Mesendoderm (in vitro differentiated cells): Measurements from ENCODE around the gene PCDHA10.
A peak's percentile ranks its signal among the peaks of the same experiment; 100 is the strongest.
"Not testable (repeated sequence)": the region's sequence is repeated elsewhere in the genome, so short reads cannot be mapped to it uniquely, and the experiment has no call there.

ENCODE experiments used
- DNase-seq: peaks from one replicate; pipeline ENCODE4 v3.0.0; 2013
- H2AK5ac ChIP-seq: 2 replicates; pipeline ENCODE4 v1.6.1; 2013; ENCODE audit warnings: low read length, inconsistent platforms
- H2BK120ac ChIP-seq: 2 replicates; pipeline ENCODE4 v1.6.1; 2013; ENCODE audit warnings: low read depth, mild to moderate bottlenecking, low read length, moderate library complexity, mixed read lengths
- H2BK15ac ChIP-seq: replicated peaks from 2 replicates; pipeline ENCODE4 v1.6.1; 2013; ENCODE audit warnings: low read depth, mild to moderate bottlenecking, moderate library complexity
- H2BK5ac ChIP-seq: 2 replicates; pipeline ENCODE4 v1.6.1; 2013; ENCODE audit warnings: low read length, inconsistent platforms
- H3K18ac ChIP-seq: 2 replicates; pipeline ENCODE4 v1.6.1; 2013; ENCODE audit warnings: mild to moderate bottlenecking, low read length, mixed read lengths
- H3K23ac ChIP-seq: one replicate; pipeline ENCODE4 v1.6.1; 2013; ENCODE audit warnings: low read length
- H3K27ac ChIP-seq: 2 replicates; pipeline ENCODE4 v1.5.1; 2013; ENCODE audit warnings: low read depth, mild to moderate bottlenecking, inconsistent platforms, low read length, moderate library complexity
- H3K27me3 ChIP-seq: 2 replicates; pipeline ENCODE4 v1.6.1; 2013; ENCODE audit warnings: low read length, control low read depth, mild to moderate bottlenecking, inconsistent platforms; ENCODE audit not compliant: insufficient read depth, poor library complexity
- H3K36me3 ChIP-seq: 2 replicates; pipeline ENCODE4 v1.6.1; 2013; ENCODE audit warnings: low read length, inconsistent platforms; ENCODE audit not compliant: control insufficient read depth, insufficient read depth
- H3K4ac ChIP-seq: one replicate; pipeline ENCODE4 v1.6.1; 2013; ENCODE audit warnings: low read depth, mild to moderate bottlenecking, low read length, moderate library complexity
- H3K4me1 ChIP-seq: 2 replicates; pipeline ENCODE4 v1.6.1; 2013; ENCODE audit warnings: low read depth, low read length, inconsistent platforms; ENCODE audit not compliant: control insufficient read depth
- H3K4me2 ChIP-seq: 2 replicates; pipeline ENCODE4 v1.6.1; 2013; ENCODE audit warnings: low read length
- H3K4me3 ChIP-seq: 2 replicates; pipeline ENCODE4 v1.5.1; 2013; ENCODE audit warnings: mild to moderate bottlenecking, low read length
- H3K56ac ChIP-seq: one replicate; pipeline ENCODE4 v1.6.1; 2013; ENCODE audit warnings: low read length
- H3K79me1 ChIP-seq: 2 replicates; pipeline ENCODE4 v1.6.1; 2013; ENCODE audit warnings: low read length, inconsistent platforms
- H3K79me2 ChIP-seq: 2 replicates; pipeline ENCODE4 v1.6.1; 2013; ENCODE audit warnings: mild to moderate bottlenecking, low read length; ENCODE audit not compliant: control insufficient read depth, insufficient read depth
- H3K9ac ChIP-seq: 2 replicates; pipeline ENCODE4 v1.6.1; 2013; ENCODE audit warnings: low read length, inconsistent platforms
- H4K5ac ChIP-seq: one replicate; pipeline ENCODE4 v1.6.1; 2013; ENCODE audit warnings: low read length
- H4K8ac ChIP-seq: one replicate; pipeline ENCODE4 v1.6.1; 2013; ENCODE audit warnings: low read depth, mild to moderate bottlenecking, control low read depth, low read length, moderate library complexity
- WGBS: extraction: QIAGEN DNeasy Blood & Tissue Kit; methylation state at CpG from one replicate; pipeline ENCODE4 v1.1.7; 2013; ENCODE audit warnings: low lambda C conversion rate, missing lambda C conversion rate; ENCODE audit not compliant: insufficient coverage; ENCODE audit errors: extremely low coverage; 5-methylcytosine and 5-hydroxymethylcytosine counted together

Gene PCDHA10

DNA sequence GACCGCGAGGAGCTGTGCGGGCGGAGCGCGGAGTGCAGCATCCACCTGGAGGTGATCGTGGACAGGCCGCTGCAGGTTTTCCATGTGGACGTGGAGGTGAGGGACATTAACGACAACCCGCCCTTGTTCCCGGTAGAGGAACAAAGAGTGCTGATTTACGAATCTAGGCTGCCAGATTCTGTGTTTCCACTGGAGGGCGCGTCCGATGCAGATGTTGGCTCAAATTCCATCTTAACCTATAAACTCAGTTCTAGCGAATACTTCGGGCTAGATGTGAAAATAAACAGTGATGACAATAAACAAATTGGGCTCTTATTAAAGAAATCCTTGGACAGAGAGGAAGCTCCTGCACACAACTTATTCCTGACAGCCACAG lies 27.3 kb upstream of the PCDHA10 start:
- H3K4ac ChIP-seq: no peak overlapping the region
- H2BK120ac ChIP-seq: no peak overlapping the region
- peak overlapping the region; percentile 68 for H3K9ac ChIP-seq
- no peak overlapping the region for H4K5ac ChIP-seq
- no peak overlapping the region for H3K18ac ChIP-seq
- H3K4me3 ChIP-seq: no peak overlapping the region
- H3K4me2 ChIP-seq: no peak overlapping the region
- H3K27ac ChIP-seq: no peak overlapping the region
- peak overlapping the region; percentile 85 for H3K56ac ChIP-seq
- no peak overlapping the region for H2BK5ac ChIP-seq
- peak; percentile 50 for DNase-seq
- no peak overlapping the region for H3K23ac ChIP-seq
- no CpG with 5 or more reads among the region's 18 CpGs for WGBS
- no peaks in the 10 kb centered on the region for H3K79me1 ChIP-seq
- H4K8ac ChIP-seq: no peak overlapping the region
- no peaks in the 10 kb centered on the region for H3K27me3 ChIP-seq
- H3K36me3 ChIP-seq: no peaks in the 10 kb centered on the region
- no peak overlapping the region for H2BK15ac ChIP-seq
- H3K79me2 ChIP-seq: no peaks in the 10 kb centered on the region
- H2AK5ac ChIP-seq: no peak overlapping the region
- no peaks in the 10 kb centered on the region for H3K4me1 ChIP-seq

DNA sequence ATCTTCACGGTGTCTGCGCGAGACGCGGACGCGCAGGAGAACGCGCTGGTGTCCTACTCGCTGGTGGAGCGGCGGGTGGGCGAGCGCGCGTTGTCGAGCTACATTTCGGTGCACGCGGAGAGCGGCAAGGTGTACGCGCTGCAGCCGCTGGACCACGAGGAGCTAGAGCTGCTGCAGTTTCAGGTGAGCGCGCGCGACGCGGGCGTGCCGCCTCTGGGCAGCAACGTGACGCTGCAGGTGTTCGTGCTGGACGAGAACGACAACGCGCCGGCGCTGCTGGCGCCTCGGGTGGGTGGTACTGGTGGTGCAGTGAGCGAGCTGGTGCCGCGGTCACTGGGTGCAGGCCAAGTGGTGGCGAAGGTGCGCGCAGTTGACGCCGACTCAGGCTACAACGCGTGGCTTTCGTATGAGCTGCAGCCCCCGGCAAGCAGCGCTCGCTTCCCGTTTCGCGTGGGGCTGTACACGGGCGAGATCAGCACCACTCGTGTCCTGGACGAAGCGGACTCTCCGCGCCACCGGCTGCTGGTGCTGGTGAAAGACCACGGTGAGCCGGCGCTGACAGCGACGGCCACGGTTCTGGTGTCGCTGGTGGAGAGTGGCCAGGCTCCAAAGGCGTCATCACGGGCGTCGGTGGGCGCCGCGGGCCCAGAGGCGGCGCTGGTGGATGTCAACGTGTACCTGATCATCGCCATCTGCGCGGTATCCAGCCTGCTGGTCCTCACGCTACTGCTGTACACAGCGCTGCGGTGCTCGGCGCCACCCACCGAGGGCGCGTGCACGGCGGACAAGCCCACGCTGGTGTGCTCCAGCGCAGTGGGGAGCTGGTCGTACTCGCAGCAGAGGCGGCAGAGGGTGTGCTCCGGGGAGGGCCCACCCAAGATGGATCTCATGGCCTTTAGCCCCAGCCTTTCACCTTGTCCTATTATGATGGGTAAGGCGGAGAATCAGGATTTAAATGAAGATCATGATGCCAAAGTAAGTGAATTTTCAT lies 25.9 kb upstream of the PCDHA10 start:
- WGBS: no CpG with 5 or more reads among the region's 106 CpGs
- not testable (repeated sequence) for H3K18ac ChIP-seq, DNase-seq, H3K4me1 ChIP-seq, H3K79me2 ChIP-seq, H3K56ac ChIP-seq, H3K4me2 ChIP-seq, H2BK15ac ChIP-seq, H3K4me3 ChIP-seq, H2BK120ac ChIP-seq, H2AK5ac ChIP-seq, H3K27me3 ChIP-seq, H3K27ac ChIP-seq, H3K9ac ChIP-seq, H4K8ac ChIP-seq, H2BK5ac ChIP-seq, H4K5ac ChIP-seq, H3K23ac ChIP-seq, H3K4ac ChIP-seq, H3K79me1 ChIP-seq, H3K36me3 ChIP-seq

DNA sequence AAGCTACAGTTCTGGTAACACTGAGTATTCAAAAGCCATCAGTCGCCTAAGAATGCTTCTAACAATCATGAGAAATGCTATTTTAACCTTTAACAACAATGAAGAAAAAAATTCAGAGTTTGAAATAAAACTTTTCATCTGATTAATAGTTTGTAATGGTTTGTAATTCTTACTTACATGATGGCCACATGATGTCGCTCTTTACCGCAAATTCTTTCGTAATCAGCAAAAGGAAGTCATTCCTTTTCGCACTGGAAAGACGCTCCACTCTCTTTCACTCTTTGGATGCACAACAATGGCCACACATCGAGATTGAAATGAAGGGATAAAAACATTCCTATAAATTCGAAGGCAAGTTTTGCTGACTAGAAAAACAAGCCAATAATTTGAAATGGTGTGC lies 21.7 kb upstream of the PCDHA10 start, which contains the start of gene PCDHA7:
Gene PCDHA7 (plus strand): TSS at position 277 of the 400 bp plus-strand sequence. CDS start 115 bp downstream, at position 392.
- Histone ChIP-seq H2BK120ac (no peak within 1 kb of the TSS), H3K27ac (no peak within 1 kb of the TSS), H2BK15ac (no peak within 1 kb of the TSS), H3K79me1 (no peaks in the 10 kb centered on the region), H3K4ac (no peak within 1 kb of the TSS), H3K27me3 (no peaks in the 10 kb centered on the region), H3K18ac (no peak within 1 kb of the TSS), H3K4me2 (no peak within 1 kb of the TSS), H2AK5ac (no peak within 1 kb of the TSS), H3K23ac (no peak within 1 kb of the TSS), H3K36me3 (no peaks in the 10 kb centered on the region), H2BK5ac (no peak within 1 kb of the TSS), H3K56ac (no peak within 1 kb of the TSS), H3K9ac (no peak within 1 kb of the TSS), H3K4me1 (no peaks in the 10 kb centered on the region), H3K79me2 (no peaks in the 10 kb centered on the region), H4K5ac (no peak within 1 kb of the TSS), H4K8ac (no peak within 1 kb of the TSS), H3K4me3 (no peak within 1 kb of the TSS)
- DNase-seq: no peak
- WGBS: no CpG with 5 or more reads among the region's 8 CpGs

DNA sequence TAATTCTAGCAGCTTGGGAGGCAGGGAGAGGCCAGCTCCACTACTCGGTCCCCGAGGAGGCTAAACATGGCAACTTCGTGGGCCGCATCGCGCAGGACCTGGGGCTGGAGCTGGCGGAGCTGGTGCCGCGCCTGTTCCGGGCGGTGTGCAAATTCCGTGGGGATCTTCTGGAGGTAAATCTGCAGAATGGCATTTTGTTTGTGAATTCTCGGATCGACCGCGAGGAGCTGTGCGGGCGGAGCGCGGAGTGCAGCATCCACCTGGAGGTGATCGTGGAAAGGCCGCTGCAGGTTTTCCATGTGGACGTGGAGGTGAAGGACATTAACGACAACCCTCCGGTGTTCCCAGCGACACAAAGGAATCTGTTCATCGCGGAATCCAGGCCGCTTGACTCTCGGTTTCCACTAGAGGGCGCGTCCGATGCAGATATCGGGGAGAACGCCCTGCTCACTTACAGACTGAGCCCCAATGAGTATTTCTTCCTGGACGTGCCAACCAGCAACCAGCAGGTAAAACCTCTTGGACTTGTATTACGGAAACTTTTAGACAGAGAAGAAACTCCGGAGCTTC lies 21.2 kb upstream of the PCDHA10 start:
- H3K4me1 ChIP-seq, H3K4me3 ChIP-seq, H3K36me3 ChIP-seq: not testable (repeated sequence)

DNA sequence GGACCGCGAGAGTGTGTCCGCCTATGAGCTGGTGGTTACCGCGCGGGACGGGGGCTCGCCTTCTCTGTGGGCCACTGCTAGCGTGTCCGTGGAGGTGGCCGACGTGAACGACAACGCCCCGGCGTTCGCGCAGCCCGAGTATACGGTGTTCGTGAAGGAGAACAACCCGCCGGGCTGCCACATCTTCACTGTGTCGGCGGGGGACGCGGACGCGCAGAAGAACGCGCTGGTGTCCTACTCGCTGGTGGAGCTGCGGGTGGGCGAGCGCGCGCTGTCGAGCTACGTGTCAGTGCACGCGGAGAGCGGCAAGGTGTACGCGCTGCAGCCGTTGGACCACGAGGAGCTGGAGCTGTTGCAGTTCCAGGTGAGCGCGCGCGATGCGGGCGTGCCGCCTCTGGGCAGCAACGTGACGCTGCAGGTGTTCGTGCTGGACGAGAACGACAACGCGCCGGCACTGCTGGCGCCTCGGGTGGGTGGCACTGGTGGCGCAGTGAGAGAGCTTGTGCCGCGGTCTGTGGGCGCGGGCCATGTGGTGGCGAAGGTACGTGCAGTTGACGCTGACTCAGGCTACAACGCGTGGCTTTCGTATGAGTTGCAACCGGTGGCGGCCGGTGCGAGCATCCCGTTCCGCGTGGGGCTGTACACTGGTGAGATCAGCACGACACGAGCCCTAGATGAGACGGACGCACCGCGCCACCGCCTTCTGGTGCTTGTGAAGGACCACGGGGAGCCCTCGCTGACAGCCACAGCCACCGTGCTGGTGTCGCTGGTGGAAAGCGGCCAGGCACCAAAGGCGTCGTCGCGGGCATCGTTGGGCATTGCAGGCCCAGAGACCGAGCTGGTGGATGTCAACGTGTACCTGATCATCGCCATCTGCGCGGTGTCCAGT lies 19.8 kb upstream of the PCDHA10 start:
- no peaks in the 10 kb centered on the region for H3K27me3 ChIP-seq
- no peak overlapping the region for H3K4me3 ChIP-seq
- H3K18ac ChIP-seq: no peak overlapping the region
- no peak overlapping the region for H3K4me2 ChIP-seq
- H3K23ac ChIP-seq: no peak overlapping the region
- no peak overlapping the region for H2BK120ac ChIP-seq
- no peak overlapping the region for H4K5ac ChIP-seq
- no peak overlapping the region for H4K8ac ChIP-seq
- H2AK5ac ChIP-seq: no peak overlapping the region
- no peak overlapping the region for H3K9ac ChIP-seq
- H2BK15ac ChIP-seq: no peak overlapping the region
- no peaks in the 10 kb centered on the region for H3K79me1 ChIP-seq
- H3K56ac ChIP-seq: no peak overlapping the region
- H3K4me1 ChIP-seq: no peaks in the 10 kb centered on the region
- WGBS: no CpG with 5 or more reads among the region's 103 CpGs
- H3K36me3 ChIP-seq: no peaks in the 10 kb centered on the region
- no peak for DNase-seq
- H2BK5ac ChIP-seq: no peak overlapping the region
- H3K27ac ChIP-seq: no peak overlapping the region
- H3K4ac ChIP-seq: no peak overlapping the region
- H3K79me2 ChIP-seq: no peaks in the 10 kb centered on the region

More for the DNA sequence above, 21.2 kb upstream of the PCDHA10 start:
- H2BK120ac ChIP-seq, H2AK5ac ChIP-seq, H3K18ac ChIP-seq, H3K9ac ChIP-seq, H2BK15ac ChIP-seq, H2BK5ac ChIP-seq, H3K79me2 ChIP-seq, H4K8ac ChIP-seq, H3K4ac ChIP-seq, DNase-seq, H3K27ac ChIP-seq, H4K5ac ChIP-seq, H3K4me2 ChIP-seq, H3K79me1 ChIP-seq, H3K23ac ChIP-seq, H3K56ac ChIP-seq, H3K27me3 ChIP-seq: not testable (repeated sequence)
- no CpG with 5 or more reads among the region's 38 CpGs for WGBS
